ENCODE data around the gene EPHB3.
A peak's percentile ranks its signal among the peaks of the same experiment; 100 is the strongest.

The EPHB3 gene
- total RNA-seq, result 0 to 2.9 (median 0.14) reads per million in 17 experiments

DNA sequence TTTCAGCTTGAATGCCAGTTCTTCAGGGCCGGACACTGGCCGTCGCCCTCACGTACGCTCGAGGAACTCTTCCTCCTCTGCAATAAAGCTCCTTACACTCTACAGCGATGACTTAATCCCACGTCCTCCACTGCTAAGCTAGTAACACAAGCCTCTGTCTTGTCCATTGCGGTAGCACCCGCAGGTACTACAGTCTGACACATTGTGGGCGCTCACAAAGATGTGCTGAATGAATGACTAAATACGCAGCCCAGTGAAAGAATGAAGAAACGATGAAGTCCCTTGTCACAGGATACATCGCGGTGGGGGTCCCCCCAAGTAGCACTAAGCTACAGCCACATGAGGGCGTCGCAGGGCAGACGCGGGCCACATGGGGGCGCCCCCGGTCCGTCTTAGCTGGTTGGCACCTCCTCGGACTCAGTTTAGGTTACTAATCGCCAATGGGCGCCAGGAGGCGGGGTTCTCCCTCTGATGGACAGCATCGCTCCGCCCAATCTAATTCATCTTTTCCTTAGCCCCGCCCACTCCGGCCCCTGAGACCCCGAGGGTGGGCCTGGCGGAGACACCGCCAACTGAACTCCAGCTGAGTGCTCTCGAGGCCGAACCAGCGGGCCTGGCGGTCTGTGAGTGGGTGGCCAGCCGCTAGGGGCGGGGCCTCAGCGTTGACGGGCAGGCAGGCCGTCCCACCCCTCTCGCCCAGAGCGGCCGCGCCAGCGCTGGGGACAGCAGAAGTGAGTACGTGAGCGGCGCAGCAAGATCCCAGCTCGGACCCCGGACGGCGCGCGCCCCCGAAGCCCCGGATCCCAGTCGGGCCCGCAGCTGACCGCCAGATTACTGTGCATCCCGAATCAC, at the start of gene EPHB3:
Gene EPHB3, plus strand, starts transcription at position 725 of the 852 bp plus-strand sequence. CDS start 451 bp downstream, outside the sequence.
- peak; percentile 97 for DNase-seq

DNA sequence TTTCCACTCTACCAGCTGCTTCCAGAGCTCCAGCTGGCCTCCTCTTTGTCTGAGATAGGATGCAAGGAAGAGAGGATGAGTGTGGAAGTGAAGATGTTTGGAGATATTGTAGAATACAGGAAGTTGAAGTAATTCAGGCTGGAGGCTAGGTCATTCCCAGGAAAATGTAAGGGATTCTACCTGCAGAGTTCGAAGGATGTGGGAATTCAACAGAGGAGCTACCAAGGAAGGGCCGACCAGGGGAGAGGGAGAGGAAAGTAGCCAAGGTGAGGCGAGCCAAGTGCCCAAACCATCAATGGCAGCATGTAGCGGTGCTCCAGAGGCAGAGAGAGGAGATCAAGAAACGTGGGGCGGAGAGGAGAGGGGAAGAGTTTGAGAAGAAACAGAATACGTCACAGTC, 49.0 kb upstream of the EPHB3 start:
- no peak for DNase-seq

DNA sequence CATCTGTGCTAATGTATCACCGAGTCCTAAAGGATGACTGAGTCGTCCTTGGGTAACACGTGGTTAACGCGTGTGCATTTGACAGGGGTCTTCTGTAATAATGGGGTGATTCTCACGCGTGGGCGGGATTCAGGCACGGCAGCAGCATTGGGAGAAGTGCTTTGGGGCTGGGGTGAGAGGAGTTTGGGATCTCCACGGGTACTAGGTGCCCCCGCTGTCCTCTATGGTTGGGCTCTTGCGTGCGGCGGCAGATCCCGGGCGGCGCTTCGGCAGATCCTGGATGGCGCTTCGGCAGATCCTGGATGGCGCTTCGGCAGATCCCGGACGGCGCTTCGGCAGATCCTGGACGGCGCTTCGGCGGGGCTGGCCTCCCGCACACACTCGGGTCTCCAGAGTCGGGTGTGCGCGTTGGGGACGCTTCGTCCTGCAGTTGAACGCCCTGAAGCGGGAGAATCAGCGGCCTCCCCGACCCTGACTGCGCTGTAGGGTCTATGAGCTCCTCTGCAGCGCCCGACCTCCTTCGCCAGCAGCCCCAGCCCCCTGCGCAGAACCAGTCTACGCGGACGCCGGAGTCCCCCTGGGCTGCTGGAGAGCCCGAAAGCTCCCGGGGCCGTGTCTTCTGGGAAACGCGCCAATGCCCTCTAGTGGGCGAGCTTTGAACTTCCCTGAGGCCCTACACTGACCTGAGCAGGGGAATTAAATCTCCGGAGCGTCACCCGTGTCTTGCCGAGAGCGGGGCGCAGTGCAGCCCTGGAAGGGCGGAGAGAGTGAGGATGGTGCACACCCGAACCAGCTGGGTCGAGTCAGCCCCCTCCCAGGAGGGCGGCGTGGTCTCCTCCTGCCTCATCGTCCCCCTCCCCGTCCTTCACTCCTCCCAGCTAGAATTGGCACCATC, 48.1 kb upstream of the EPHB3 start:
- DNase-seq, result peak; percentile 88 to 94 (median 91)

DNA sequence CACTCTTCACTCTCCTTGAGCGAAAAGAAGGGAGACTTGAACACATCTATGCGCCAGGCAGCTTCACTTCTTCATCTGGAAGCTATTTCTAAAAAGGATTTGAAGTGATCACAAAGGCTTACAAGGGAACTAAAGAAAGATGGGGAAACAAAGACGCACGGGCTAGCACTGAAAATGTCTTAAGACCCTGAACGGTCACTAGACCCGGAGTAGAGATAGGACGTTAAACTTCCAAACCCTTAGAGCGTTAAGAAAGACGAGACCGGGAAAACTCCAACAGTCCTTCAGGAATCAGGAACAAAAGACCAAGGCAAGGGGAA, 47.5 kb upstream of the EPHB3 start:
- DNase-seq, result peak in 3 of 4 experiments; percentile 21 to 46 (median 38)

DNA sequence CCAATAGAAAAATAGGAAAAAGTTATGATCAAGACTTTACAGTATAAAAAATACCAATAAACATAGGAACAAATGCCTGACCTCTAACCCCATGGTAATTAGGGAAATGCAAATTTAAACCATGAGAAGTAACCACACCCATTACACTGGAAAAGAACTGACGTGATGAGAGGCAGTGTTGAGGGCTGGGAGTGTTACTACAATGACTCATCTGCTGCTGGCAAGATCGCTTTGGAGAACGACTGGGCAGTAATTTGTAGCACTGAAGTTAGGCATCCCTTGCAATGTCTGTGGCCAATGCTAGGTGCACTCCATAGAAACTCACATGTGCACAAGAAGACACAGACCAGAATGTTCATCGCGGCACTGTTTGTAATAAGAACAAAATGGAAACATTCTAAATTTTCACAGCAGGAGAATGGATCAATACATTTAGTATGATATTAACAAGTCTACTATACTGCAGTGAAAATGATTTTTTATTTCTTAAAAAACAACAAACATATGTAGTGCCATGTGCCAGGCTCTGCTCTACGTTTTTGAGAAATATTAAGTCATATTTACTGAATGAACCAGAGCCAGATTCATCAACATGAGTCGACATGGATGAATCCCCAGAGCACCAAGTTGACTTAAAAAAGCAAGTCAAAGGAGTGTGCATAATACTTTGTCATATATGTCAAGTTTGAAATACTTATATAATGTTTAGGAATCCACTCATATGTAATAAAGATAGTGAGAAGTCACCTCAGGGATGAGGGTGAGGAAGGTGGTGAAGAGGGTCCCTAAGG, 37.6 kb upstream of the EPHB3 start:
- peak; percentile 68 to 86 (median 78) for DNase-seq

DNA sequence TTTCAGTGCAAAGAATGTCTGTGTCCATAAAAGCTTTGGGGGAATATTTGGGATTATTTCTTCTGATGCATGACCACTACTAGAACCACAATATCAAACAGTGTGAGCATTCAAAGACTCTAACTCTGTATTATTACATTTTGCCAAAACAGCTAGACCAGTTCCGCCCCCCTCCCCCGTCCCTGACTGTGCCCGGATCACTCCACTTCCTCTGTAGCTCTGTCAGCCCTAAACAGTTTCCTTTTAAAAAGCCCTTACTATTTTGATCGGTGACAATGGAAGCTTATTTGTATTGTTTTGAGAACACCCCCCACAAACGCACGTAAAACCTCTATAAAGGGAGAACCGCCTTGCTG, 36.6 kb upstream of the EPHB3 start:
- peak; percentile 63 to 81 (median 70) for DNase-seq

DNA sequence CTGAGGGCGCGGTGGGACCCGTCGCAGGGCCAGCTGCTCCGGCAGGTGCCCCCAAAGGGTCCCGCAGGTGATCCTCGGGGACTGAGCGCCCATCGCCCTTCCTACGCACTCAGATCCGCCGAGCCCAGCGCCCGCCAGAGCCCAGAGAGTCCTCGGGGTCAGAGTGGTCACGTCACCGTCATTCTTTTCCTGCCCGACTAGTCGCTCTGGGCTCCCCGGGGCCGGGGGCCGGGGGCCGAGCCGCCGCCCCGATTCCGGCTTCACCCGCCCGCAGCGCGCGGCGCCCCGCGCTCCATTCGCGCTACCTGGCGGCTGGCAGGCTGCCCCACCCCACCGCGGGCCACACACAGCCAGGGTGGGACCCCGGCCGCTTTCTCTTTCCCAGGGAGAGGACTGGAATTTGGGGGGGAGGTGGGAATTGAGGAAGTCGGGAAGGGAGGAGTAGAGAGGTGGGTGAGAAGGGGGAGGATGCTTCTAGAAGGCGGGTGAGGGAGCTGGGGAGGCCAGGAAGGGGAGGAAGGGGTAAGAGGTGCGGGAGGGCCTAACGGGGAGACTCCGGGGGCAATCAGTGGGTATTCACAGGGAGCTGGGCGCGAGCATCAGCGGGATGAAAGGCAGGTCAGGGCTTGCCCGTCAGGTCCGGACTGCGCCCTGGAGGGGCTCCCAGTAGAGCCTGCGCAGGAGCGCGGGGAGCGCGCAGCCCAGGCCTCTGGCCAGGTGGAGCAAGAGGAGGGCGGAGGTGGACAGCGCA, 36.1 kb upstream of the EPHB3 start:
- peak in 3 of 4 experiments; percentile 43 to 51 (median 49) for DNase-seq

DNA sequence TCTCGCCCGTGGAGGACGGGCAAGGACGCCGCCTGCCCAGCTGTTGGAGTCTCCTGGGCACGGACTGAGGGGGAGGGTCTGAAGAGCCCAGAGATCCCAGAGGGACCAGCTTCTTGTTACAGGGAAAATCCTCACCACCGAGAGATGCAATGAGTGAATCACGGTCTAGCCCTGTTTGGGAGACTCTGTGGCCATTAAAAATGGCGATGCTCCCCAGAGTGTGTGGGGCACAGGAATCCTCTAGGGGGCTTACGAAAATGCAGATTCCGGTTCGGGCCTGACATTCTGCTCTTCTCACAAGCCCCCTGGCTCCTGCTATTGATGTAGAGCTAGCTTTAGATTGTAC, 35.5 kb upstream of the EPHB3 start:
- no peak for DNase-seq

DNA sequence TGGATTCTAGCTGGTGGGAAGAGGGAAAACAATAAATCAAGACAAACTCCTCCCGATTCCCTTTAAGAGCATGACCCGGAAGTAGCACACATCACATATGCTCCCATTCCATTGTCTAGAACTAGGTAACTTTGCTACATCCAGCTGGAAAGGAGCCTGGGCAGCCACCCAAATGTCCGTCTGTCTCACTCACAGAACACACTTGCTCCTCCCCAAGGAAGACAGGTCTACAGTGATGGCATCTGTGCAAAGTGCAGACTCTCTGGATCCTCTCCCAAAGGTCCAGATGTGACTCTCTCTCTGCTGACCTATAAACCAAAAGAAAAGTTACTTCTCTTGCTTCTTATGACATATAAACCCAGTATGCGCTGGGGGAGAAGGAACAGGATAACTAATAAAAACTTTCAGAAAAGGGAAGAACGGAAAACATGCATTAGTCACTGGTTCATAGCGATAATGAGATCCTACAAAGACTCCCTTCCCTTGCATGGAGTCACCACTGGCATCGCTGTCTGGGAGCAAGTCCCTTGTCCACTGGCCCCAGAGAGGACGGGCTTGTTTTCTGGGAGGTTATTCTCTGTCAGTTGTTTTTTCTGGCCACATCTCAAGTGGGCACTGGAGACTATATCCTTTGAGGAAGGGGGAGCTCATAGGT, 29.8 kb upstream of the EPHB3 start:
- DNase-seq, result peak; percentile 35 to 66 (median 52)

DNA sequence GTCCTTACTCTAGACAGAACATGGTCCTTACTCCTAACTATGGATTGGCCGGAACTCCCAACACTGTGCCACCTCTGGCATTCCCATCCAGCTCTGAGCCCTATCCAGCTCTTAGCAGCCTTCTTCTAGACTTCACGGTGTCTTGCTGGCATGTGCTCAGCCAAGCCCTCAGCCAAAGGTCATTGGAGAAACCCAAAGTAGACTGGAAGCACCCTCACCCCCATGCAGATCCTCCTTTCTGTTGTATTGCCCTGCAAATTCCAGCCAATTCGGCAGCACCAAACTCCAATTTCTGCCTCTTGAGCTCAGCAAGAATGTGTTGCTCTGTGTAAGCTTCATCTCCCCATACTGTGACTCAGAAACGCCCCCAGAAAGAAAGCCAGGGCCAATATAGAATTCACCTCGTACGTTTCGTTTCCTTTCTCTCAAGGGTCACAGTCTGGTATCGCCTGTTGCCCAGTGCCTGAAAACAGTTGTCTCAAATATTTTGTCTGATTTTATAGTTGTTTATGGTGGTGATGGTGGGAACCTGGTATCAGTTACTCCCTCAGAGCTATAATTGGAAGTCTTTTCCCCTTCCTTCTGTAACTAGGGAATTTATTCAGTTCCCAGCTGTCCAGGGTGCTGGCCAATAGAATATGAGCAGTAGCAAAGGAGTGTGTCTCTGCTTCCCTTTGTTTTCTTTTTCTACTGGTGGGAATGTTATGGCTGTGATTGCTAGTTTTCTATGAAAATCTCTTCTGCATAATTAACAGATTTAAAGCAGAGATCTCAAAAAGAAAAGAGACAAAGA, 28.4 kb upstream of the EPHB3 start:
- DNase-seq, result no peak

DNA sequence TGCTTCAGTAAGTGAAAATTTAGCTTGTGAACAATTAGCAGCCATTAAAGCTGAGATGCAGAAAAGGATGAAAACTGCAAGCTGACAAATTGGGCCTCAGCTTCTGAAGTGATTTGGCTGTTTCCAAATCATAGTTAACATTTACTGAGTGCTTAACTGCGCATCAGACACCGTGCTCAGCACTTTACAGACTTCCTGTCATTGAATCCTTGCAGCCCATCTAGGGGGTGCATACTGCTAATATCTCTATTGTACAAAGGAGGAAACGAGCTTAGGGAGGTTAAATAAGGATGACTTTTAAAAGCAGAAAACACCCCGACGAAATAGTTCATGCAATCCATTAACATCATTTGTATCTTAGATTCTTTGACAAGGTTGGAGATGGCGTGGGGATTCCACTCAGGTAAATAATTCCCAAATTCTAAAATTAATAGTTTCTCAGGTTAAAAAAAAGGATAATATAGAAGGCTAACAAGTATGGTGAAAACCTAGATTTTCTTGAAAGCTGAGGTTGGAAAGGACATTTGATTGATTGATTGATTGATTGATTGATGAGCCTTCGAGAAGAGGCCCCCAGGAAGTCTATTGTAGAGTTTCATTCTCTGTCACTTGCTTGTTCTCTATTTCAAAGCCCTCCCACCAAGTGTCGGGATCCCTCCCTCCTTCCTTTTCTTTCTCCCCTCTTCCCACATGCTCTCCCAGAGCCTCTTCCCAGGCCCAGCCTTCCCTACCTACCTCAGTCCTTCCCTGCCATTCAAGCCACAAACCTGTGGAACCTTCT, 23.5 kb upstream of the EPHB3 start:
- no peak for DNase-seq

DNA sequence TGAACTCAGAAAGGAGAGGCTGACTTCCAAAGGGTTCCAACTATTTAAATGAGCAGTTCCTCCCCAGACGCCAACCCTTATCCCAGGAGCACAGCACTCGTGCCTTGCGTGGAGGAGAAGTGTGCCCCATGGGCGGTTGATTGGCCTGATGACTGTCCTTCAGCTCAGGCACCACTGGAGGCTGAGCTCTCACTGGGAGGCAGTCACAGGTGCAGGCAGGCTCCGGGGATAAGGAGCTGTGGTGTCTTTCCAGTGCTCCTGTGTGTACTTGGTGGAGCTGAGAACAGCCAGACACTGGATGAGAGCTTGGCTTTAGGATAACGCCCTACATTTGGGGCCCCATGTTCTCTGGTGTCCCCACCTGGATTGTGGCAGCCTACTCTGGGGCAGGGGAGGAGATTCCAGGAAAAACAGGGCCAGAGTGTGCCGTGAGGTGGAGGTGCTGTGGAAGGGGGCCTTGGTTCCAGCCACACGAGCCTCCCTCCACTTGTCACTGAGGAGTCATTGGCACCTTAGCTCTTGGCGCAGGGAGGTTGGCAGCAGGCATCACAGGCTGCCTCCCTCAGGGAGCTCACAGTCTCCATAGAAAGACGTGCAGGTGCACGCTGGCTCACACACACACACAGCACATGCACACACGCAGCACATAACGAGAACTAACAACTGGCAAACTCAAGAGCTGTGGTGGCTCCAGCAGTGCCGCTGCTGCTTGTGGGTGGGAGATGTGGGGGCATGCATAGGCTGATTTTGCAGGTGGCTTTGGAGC, 22.7 kb upstream of the EPHB3 start:
- no peak for DNase-seq

DNA sequence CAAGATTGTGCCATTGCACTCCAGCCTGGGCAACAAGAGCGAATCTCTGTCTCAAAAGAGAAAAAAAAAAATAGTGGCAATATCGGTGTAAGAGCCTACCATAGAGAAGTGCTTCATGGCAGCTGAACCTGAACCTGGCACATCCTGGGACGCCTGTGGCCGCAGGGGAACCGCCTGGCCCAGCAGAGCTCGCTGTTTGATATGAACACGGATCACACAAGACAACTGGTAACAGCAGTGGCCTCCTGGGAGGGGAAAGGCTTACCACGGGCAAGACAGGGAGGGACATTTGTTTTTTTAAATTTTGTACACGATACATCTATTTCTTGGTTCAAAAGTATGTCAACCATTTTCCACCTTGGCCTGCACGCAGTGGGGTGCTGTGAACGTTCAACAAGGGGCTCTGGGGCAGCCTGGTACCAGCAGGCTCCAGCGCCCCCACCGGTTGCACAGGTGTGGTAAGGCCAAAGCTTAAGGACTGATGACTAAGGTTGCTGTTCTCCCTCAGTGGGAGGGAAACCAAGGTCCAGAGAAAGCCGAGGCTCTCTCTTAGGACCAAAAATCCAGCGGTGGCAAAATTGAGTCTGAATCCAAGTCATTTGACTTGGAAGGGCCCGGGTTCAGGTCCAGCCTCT, 21.7 kb upstream of the EPHB3 start:
- no peak for DNase-seq

DNA sequence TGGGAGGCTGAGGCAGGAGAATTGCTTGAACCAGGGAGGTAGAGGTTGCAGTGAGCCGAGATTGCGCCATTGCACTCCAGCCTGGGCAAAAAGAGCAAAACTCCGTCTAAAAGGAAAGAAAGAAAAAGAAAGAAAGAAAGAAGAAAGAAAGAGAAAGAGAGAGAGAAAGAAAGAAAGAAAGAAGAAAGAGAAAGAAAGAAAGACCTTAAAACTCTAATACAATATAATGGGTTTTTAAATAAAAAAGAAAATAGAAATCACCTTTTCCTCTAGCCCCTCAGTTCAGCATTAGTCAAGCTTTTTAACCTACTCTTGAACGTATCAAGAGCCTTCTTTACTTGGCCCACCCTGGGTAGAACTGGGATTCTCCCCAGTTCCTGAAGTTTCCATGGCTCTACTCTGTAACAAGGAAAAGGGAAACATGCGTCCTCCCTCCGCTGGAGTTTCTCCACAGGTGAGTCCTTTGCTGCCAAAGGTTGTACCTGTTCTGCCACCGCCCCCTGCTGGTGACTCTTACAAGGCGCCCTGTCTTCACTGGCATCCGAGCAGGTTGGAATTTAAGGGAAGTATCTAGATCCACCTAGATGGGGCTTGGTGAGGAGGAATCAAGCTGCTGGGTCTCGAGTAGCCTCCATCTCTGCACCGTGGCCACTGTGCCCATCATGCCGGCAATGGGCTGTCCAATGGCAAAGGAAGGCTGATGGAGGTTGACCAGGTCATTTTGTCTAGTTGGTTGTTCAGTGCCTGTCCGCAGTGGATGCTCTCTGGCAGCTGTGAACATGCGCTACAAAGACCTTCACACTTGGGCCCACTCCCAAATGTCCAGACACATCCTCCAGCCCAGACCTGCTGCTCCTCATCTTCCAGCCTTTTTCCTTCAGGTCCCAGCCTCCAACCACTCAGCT, 20.6 kb upstream of the EPHB3 start:
- peak; percentile 53 to 81 (median 70) for DNase-seq

DNA sequence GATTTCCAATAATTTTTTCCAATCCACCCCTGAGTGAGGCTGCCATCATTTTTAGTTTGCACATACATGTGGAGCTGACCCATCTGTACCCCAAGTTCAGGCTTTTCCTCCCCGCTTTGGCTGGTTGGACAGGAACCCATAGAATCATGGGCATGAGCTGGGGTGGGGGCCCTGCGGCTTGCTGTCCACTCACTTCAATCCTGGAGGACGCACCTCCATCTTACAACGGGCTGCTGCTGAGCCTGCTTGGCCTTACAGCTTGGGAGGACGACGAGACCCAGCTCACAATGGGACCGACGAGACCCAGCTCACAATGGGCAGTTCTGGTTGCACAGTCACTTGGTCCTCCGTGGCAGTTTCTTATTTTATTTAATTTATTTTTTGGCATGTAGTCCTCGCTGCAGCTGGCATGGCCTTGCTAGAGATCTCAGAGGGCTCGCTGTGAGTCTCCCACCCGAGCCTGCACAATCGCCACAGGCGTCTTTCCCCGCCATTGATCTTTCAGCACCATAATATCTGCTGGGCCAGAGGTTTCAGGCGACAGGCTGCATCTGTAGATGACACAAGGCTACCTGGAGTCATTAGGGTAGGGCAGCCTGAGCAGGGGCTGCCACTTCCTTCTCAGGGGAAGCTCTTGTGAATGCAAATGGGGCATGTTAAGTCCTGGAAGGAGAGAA, 19.6 kb upstream of the EPHB3 start:
- DNase-seq, result no peak

DNA sequence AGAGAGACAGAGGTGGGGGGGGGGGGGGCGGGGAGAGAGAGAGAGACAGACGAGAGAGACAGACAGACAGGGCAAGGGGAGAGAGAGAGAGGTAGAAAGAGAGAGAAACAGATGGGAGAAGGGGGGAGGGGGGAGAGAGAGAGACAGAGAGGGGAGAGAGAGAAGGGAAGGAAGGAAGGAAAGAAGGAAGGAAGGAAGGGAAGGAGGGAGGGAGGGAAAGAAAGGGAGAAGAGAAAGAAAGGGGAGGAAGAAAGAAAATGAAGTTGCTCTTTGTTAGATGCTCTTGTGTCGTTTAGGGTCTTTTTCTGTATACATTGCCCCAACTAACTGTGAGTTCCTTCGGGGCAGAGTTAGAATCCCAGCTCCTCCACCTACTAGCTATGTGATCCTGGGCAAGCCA, 19.0 kb upstream of the EPHB3 start:
- no peak for DNase-seq

DNA sequence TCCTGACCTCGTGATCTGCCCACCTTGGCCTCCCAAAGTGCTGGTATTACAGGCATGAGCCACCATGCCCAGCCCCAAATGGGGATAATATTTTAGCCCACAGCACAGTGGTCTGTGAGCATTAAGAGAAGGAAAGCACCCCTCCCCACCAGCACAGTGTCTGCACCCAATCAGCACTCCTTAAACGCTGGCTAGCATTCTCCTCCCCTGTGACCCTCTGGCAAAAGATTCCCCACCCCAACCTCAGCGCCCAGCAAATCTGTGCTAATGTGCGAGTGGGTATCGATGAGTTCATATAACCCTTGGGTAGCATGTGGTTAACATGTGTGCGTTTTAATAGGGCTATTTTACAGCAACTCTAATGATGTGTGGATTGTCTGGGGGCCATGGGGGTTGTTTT, 18.3 kb upstream of the EPHB3 start:
- no peak for DNase-seq
